GM13976 (cell line): ENCODE results near the gene ADAMTS10.

Experiments
- DNase-seq: peaks from one replicate; pipeline ENCODE4 v3.0.0; 2012; ENCODE audit warnings: low spot score
- CTCF ChIP-seq: IDR thresholded peaks from 2 replicates; pipeline ENCODE4 v1.5.1; 2012; ENCODE audit warnings: borderline replicate concordance, mild to moderate bottlenecking; ENCODE audit not compliant: insufficient read depth; ENCODE audit errors: extremely low read depth, missing control alignments, control extremely low read depth
- in situ Hi-C: fragments of 300-500 bp; cut with MboI; formaldehyde crosslinking; loops from one replicate; pipeline ENCODE4 v1.12.0; 2022; ENCODE audit warnings: low sequenced_read_pairs, mixed read lengths, inconsistent platforms; ENCODE audit not compliant: unreplicated experiment

ADAMTS10 gene

GRCh38 chr19:8614455-8614854 lies 3.9 kb upstream of the ADAMTS10 start:
- in situ Hi-C loops, result no loop called here
- no peak for TF ChIP-seq CTCF
- DNase-seq, result no peak

GRCh38 chr19:8612807-8613171 lies 2.3 kb upstream of the ADAMTS10 start:
- in situ Hi-C loops, result no loop called here
- no peak for DNase-seq
- TF ChIP-seq CTCF, result no peak

- peak; percentile 55 for DNase-seq
- no peak for TF ChIP-seq CTCF
- in situ Hi-C loops, result no loop called here
These were observed 1.6 kb upstream of the ADAMTS10 start for GRCh38 chr19:8611877-8612806.

GRCh38 chr19:8611391-8611876 lies 919 bp upstream of the ADAMTS10 start:
- in situ Hi-C loops, result no loop called here

GRCh38 chr19:8610936-8611300 lies 403 bp upstream of the ADAMTS10 start:
- in situ Hi-C loops, result no loop called here
- no peak for DNase-seq
- no peak for TF ChIP-seq CTCF

More at GRCh38 chr19:8611391-8611876, 919 bp upstream of the ADAMTS10 start:
- no peak for TF ChIP-seq CTCF
- no peak for DNase-seq

GRCh38 chr19:8609279-8610040 lies 1.1 kb downstream of the ADAMTS10 start:
- in situ Hi-C loops, result no loop called here
- DNase-seq, result peak; percentile 70
- no peak for TF ChIP-seq CTCF
